ENCODE measurements around the gene HOXA4. TPM values are rescaled to one million over a fixed set of nuclear protein-coding genes. Genes with fewer than 3 reads are reported as not detected.

Gene HOXA4
- total RNA-seq, 4 donors from 2014 or later = 0.56 to 2.1 (median 1.3) TPM

DNA sequence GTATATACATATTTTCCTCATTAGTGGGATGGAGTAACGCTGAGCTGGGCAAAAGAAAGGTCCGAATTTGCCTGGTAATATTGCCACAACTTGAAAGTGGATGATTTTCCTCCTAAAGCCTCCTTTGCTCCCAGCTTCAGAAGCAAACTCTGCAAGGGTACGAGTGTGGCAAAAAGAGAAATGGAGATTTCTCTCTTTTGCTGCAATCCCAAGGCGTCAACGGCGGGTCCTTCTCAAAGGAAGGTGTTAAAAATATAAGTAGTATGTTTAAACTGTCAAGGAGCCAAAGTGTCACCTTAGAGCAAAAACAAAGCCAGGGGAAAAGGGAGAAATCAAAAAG is 15.7 kb downstream of the HOXA4 start:
- H3K27ac ChIP-seq = peak overlapping the region; percentile 71 to 81 (median 80)
- WGBS, 2 donors = 17 to 29% methylated on average over 6 of the region's 6 CpGs
- H3K27me3 ChIP-seq = peaks cover 43% of the 10 kb centered on the region

DNA sequence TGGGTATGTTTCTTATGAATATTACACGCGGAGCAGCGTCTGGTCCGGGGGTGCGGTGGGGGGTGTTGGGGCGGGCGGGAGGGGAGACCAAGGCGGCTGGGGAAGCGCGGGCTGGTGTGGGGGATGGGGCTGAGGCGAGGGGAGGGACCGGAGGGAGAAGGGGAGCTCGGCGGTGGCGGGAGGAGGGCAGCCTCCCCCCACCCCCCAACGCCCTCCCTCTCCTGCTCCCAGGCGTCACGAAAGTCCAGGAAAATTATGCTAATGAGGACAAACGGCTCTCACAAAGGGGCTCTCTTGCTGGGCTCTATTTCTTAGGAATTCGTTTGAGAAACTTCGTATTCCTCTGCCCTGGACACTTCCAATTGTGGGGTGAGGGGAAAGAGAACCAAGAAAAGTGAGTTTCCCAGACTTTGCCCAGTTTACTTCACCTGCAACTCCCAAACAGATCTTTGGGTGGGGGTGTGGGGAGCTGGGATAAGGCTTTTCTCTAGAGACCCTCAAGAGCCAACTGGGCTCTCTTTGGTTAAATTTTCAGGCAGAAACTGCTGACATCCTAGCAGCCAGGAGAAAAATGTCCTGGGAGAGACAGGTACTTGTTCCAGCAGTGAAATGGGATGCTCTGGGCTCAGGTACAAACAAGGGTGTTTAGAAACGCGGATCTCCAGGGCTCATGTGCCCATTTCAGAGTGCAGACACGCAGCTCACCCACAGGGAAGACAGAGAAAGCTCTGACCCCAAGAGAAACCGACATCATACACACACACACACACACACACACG is 16.4 kb downstream of the HOXA4 start:
- no peak for DNase-seq
- TF ChIP-seq, protein P1, sequence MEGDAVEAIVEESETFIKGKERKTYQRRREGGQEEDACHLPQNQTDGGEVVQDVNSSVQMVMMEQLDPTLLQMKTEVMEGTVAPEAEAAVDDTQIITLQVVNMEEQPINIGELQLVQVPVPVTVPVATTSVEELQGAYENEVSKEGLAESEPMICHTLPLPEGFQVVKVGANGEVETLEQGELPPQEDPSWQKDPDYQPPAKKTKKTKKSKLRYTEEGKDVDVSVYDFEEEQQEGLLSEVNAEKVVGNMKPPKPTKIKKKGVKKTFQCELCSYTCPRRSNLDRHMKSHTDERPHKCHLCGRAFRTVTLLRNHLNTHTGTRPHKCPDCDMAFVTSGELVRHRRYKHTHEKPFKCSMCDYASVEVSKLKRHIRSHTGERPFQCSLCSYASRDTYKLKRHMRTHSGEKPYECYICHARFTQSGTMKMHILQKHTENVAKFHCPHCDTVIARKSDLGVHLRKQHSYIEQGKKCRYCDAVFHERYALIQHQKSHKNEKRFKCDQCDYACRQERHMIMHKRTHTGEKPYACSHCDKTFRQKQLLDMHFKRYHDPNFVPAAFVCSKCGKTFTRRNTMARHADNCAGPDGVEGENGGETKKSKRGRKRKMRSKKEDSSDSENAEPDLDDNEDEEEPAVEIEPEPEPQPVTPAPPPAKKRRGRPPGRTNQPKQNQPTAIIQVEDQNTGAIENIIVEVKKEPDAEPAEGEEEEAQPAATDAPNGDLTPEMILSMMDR (IDR thresholded peaks at IDR 0.05) = no peak
- H3K27me3 ChIP-seq = peaks cover 43% of the 10 kb centered on the region
- H3K27ac ChIP-seq = peak overlapping the region; percentile 30 to 86 (median 85)
- peaks cover 0 to 15% of the 10 kb centered on the region in 2 donors for H3K4me1 ChIP-seq
- no peaks in the 10 kb centered on the region for H3K9me3 ChIP-seq
- H3K36me3 ChIP-seq = no peaks in the 10 kb centered on the region
- intact Hi-C loops (cut with DNase I) = no loop called here
- WGBS, 2 donors = 4 to 28% methylated on average over 12 to 26 of the region's 26 CpGs
- peak overlapping the region in 1 of 3 donors; percentile 40 for H3K4me3 ChIP-seq (replicated peaks in 1 of 3)

More for the DNA sequence above, 15.7 kb downstream of the HOXA4 start:
- intact Hi-C loops (cut with DNase I) = no loop called here
- Histone ChIP-seq H3K4me1 (peaks cover 0 to 11% of the 10 kb centered on the region in 2 donors), H3K4me3 (replicated peaks in 1 of 3) (peak overlapping the region in 1 of 3 donors; percentile 5), H3K9me3 (no peaks in the 10 kb centered on the region), H3K36me3 (no peaks in the 10 kb centered on the region)
- no peak for DNase-seq
- TF ChIP-seq, protein P1 (IDR thresholded peaks at IDR 0.05) = no peak
- TF ChIP-seq POLR2A (IDR thresholded peaks at IDR 0.05) = no peak

DNA sequence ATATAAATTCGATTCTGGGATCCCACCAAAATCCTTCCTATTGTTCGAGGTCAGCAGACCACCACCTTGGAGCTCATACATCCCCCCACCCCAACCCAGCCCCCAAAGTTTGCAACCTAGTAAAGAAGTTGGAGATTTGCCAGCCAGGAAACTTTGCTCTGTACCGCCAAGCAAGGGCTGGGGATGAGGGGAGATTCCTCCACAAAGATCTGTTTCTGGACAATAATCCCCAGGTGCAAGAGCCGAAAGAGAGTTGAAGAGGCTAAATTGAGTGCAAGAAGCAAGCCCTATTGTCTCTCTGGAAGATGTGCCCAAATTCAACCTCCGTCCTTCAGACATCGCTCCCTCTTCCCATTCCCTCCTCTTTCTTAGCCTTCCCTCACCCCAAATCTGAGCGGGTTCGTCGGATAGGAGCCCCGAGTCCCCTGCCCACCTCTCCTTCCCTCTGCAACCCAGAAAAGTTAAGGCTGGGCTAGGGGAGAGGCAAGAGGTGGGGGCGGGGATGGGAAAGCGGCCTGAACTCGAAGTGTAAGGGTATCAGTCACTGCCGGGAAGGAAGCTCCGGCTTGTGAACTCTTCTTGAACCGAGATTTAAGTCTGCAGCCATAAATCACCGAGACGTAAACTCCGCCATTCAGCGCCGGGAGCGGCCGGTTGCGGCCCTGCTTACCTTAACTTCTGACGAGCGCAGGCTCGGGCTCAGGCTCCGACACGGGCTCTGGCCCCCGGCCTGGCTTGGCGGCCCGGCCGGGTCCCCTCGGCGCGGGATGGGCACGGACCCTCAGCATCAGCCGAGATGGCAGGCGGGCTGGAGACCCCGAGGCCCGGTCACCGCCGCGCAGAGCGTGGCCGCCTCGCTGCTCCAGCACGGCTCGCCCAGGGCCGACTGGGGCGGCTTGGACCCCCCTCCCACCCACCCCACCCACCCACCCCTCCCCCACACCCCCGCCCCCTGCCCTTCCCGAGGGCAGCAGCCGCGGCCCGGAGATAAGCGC is 17.3 kb downstream of the HOXA4 start:
- H3K4me1 ChIP-seq = peaks cover 0 to 15% of the 10 kb centered on the region in 2 donors
- H3K9me3 ChIP-seq = no peaks in the 10 kb centered on the region
- WGBS, 2 donors = 10 to 14% methylated on average over 26 to 36 of the region's 57 CpGs
- H3K27me3 ChIP-seq = peaks cover 46% of the 10 kb centered on the region
- peak overlapping the region; percentile 30 to 86 (median 85) for H3K27ac ChIP-seq
- no peaks in the 10 kb centered on the region for H3K36me3 ChIP-seq
- peak overlapping the region in 1 of 3 donors; percentile 40 for H3K4me3 ChIP-seq (replicated peaks in 1 of 3)
- no peak for TF ChIP-seq POLR2A (IDR thresholded peaks at IDR 0.05)
- TF ChIP-seq, protein P1 (IDR thresholded peaks at IDR 0.05) = no peak
- intact Hi-C loops (cut with DNase I) = no loop called here
- no peak for DNase-seq

DNA sequence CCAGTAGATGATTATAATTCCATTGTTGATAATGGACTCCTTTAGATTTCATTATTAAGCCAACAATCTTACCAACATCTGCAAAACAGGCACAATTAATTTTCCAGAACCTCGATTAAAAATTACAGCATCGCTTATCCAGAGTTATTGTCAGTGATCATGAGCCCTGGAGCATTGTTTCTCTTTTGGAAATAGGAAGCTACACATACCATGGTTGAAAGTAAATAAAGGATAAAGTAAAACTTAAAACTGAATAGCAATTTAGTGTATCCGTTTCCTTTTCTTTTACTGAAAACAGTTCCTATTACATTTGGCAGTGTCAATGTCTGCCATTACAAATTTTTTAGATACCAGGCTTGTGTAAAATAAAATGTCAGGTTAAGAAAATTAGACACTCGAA is 18.2 kb downstream of the HOXA4 start:
- Histone ChIP-seq H3K36me3 (no peaks in the 10 kb centered on the region), H3K4me3 (replicated peaks in 1 of 3) (no peak overlapping the region), H3K4me1 (peaks cover 0 to 11% of the 10 kb centered on the region in 2 donors), H3K27me3 (peaks cover 45% of the 10 kb centered on the region), H3K9me3 (no peaks in the 10 kb centered on the region), H3K27ac (peak overlapping the region in 1 of 3 donors; percentile 86)
- no peak for DNase-seq
- WGBS, 2 donors = 19 to 22% methylated on average over 4 of the region's 4 CpGs
- intact Hi-C loops (cut with DNase I) = no loop called here
- TF ChIP-seq, protein P1 (IDR thresholded peaks at IDR 0.05) = no peak
- no peak for TF ChIP-seq POLR2A (IDR thresholded peaks at IDR 0.05)
